HepG2 (cell line): Measurements from ENCODE around the gene HTRA2. TPM values are rescaled to one million over a fixed set of nuclear protein-coding genes. Genes with fewer than 3 reads are reported as not detected.

Experiments
- ATAC-seq: fragments of 200-7000 bp; cut with Tn5 transposase; 3 replicates; pipeline ENCODE4 v1.9.1; 2020; ENCODE audit warnings: mild to moderate bottlenecking, moderate library complexity
- BruUV-seq: library from RNA; stranded (reverse); fragments of 400-500 nt; replicated peaks from 2 replicates; lab custom pipeline; 2021; lab: Mats Ljungman, UMichigan
- CTCF ChIA-PET: fragments of 300-600 bp; formaldehyde crosslinking; extraction: SDS; loops from one replicate; lab custom pipeline; 2021; ENCODE audit warnings: low total read pairs, inconsistent platforms, low intra/inter-chr PET ratio; lab: Yijun Ruan, JAX
- POLR2A ChIA-PET: fragments of 350-600 bp; sonication (Branson Sonifier 250); formaldehyde crosslinking; loops from one replicate; lab custom pipeline; 2020; ENCODE audit warnings: antibody characterized with exemption, inconsistent platforms; lab: Yijun Ruan, JAX
- DNase-seq: peaks from one replicate; pipeline ENCODE4 v3.0.0-alpha.2; 2015; ENCODE audit warnings: low spot score
- FAIRE-seq: peaks from 3 replicates; lab custom pipeline; 2011; peaks lifted over from hg19 to GRCh38; lab: Jason Lieb, UNC
- H2AFZ ChIP-seq: one replicate; pipeline ENCODE4 v1.6.1; 2011; ENCODE audit warnings: low read length, inconsistent platforms
- H3K27ac ChIP-seq: fragments of 300-600 bp; 3 replicates; pipeline ENCODE4 v1.8.0; 2011; ENCODE audit warnings: mixed run types, mild to moderate bottlenecking, mixed read lengths, low read length, inconsistent platforms; ENCODE audit not compliant: insufficient read depth; ENCODE audit errors: extremely low read length
- H3K27me3 ChIP-seq, 2 experiments: fragments of 200-600 bp in 1 of 2; 2 replicates in 1 of 2; 3 replicates in 1 of 2; pipeline versions ENCODE4 v1.6.0 to v1.8.0; 2011; ENCODE audit warnings: low read length in 2 of 2, mild to moderate bottlenecking in 2 of 2, moderate library complexity in 2 of 2, inconsistent platforms in 1 of 2; ENCODE audit not compliant: insufficient read depth in 2 of 2, control insufficient read depth in 1 of 2
- H3K36me3 ChIP-seq, 2 experiments: fragments of 200-600 bp in 1 of 2; replicated peaks in 1 of 2; 2 replicates in 1 of 2; 3 replicates in 1 of 2; pipeline versions ENCODE4 v1.5.1 to v1.8.0; 2011; ENCODE audit warnings: low read length in 2 of 2, inconsistent platforms in 1 of 2; ENCODE audit not compliant: insufficient read depth in 2 of 2, control insufficient read depth in 1 of 2
- H3K4me1 ChIP-seq: 2 replicates; pipeline ENCODE4 v1.5.1; 2012; ENCODE audit warnings: low read length, inconsistent platforms; ENCODE audit not compliant: insufficient read depth
- H3K4me2 ChIP-seq: 2 replicates; pipeline ENCODE4 v1.6.0; 2011; ENCODE audit warnings: low read depth, low read length, inconsistent platforms
- H3K4me3 ChIP-seq, 3 experiments: fragments of 200-600 bp in 1 of 3; sonication (generic), shearing (Covaris generic) in 1 of 3; replicated peaks in 1 of 3; 2 replicates each; pipeline ENCODE4 v1.5.1; 2011 to 2016; ENCODE audit warnings: low read length in 3 of 3, inconsistent platforms in 2 of 3, low read depth in 2 of 3, mild to moderate bottlenecking in 2 of 3, control low read depth in 1 of 3, mixed read lengths in 1 of 3; ENCODE audit not compliant: insufficient read depth in 1 of 3
- H3K79me2 ChIP-seq: one replicate; pipeline ENCODE4 v1.6.1; 2011; ENCODE audit warnings: low read length, inconsistent platforms; ENCODE audit not compliant: insufficient read depth
- H3K9ac ChIP-seq: 2 replicates; pipeline ENCODE4 v1.6.0; 2011; ENCODE audit warnings: mild to moderate bottlenecking, low read depth, low read length, inconsistent platforms; ENCODE audit not compliant: insufficient read depth
- H3K9me3 ChIP-seq: 2 replicates; pipeline ENCODE4 v1.5.1; 2012; ENCODE audit warnings: mild to moderate bottlenecking, low read length
- H4K20me1 ChIP-seq: 2 replicates; pipeline ENCODE4 v1.6.0; 2011; ENCODE audit warnings: inconsistent platforms, mild to moderate bottlenecking, low read length, moderate library complexity; ENCODE audit not compliant: insufficient read depth
- ADNP ChIP-seq: sonication (generic); formaldehyde crosslinking; IDR thresholded peaks from 2 replicates; pipeline ENCODE4 v1.4.0; 2020; ENCODE audit warnings: missing genetic modification reagents
- CBX1 ChIP-seq: IDR thresholded peaks from one replicate; pipeline ENCODE4 v1.6.1; 2016; ENCODE audit warnings: antibody characterized with exemption, low read depth
- DMAP1 ChIP-seq: IDR thresholded peaks from 2 replicates; pipeline ENCODE4 v1.6.1; 2016
- EEA1 ChIP-seq: sonication (generic); formaldehyde crosslinking; IDR thresholded peaks from 2 replicates; pipeline ENCODE4 v1.5.1; 2020; ENCODE audit warnings: mild to moderate bottlenecking, missing genetic modification reagents, borderline replicate concordance
- KAT8 ChIP-seq: IDR thresholded peaks from 2 replicates; pipeline ENCODE4 v1.6.1; 2016; ENCODE audit warnings: missing genetic modification reagents, missing compliant biosample characterization
- KDM2A ChIP-seq: sonication (generic); formaldehyde crosslinking; IDR thresholded peaks from 2 replicates; pipeline ENCODE4 v1.4.0; 2020; ENCODE audit warnings: low read depth, missing genetic modification reagents, borderline replicate concordance
- MAX ChIP-seq: IDR thresholded peaks from 2 replicates; pipeline ENCODE4 v1.6.1; 2012; ENCODE audit warnings: inconsistent platforms
- NONO ChIP-seq, 2 experiments: fragments of 450-650 bp in 1 of 2; sonication (generic) in 1 of 2; formaldehyde crosslinking in 1 of 2; IDR thresholded peaks in 1 of 2; conservative IDR thresholded peaks in 1 of 2; 2 replicates each; pipeline versions ENCODE4 v1.6.1 to v1.8.0; 2017 to 2022; ENCODE audit warnings: mild to moderate bottlenecking in 1 of 2, missing genetic modification reagents in 1 of 2, moderate library complexity in 1 of 2
- PHF21A ChIP-seq: sonication (generic); formaldehyde crosslinking; IDR thresholded peaks from 2 replicates; pipeline ENCODE4 v1.5.0; 2020; ENCODE audit warnings: mild to moderate bottlenecking, missing genetic modification reagents
- RBM39 ChIP-seq: fragments of 200-400 bp; formaldehyde crosslinking; IDR thresholded peaks from one replicate; pipeline ENCODE4 v1.6.1; 2018; ENCODE audit warnings: antibody characterized with exemption, mild to moderate bottlenecking, low read depth, low read length; ENCODE audit not compliant: poor library complexity, severe bottlenecking
- SALL1 ChIP-seq: sonication (generic); formaldehyde crosslinking; IDR thresholded peaks from 2 replicates; pipeline ENCODE4 v1.8.0; 2022; ENCODE audit warnings: mild to moderate bottlenecking, missing genetic modification reagents
- ZFP62 ChIP-seq: sonication (generic); formaldehyde crosslinking; IDR thresholded peaks from 2 replicates; pipeline ENCODE4 v1.4.0; 2020; ENCODE audit warnings: missing genetic modification reagents
- ZFYVE20 ChIP-seq: sonication (generic); formaldehyde crosslinking; IDR thresholded peaks from 2 replicates; pipeline ENCODE4 v1.8.0; 2023; ENCODE audit warnings: low read depth, mild to moderate bottlenecking, moderate library complexity, missing genetic modification reagents, borderline replicate concordance
- ZNF251 ChIP-seq: sonication (generic); formaldehyde crosslinking; IDR thresholded peaks from 2 replicates; pipeline ENCODE4 v1.9.0; 2021; ENCODE audit warnings: mild to moderate bottlenecking, missing genetic modification reagents
- ZNF335 ChIP-seq: sonication (generic); formaldehyde crosslinking; IDR thresholded peaks from 2 replicates; pipeline ENCODE4 v1.4.0; 2020; ENCODE audit warnings: missing genetic modification reagents
- ZNF343 ChIP-seq: sonication (generic); formaldehyde crosslinking; IDR thresholded peaks from 2 replicates; pipeline ENCODE4 v1.4.0; 2020; ENCODE audit warnings: mild to moderate bottlenecking, missing genetic modification reagents
- ZNF451 ChIP-seq: sonication (generic); formaldehyde crosslinking; IDR thresholded peaks from 2 replicates; pipeline ENCODE4 v1.5.0; 2020; ENCODE audit warnings: mild to moderate bottlenecking, missing genetic modification reagents
- ZNF580 ChIP-seq: IDR thresholded peaks from 2 replicates; pipeline ENCODE4 v1.6.1; 2016; ENCODE audit warnings: low read depth, borderline replicate concordance
- ZNF780A ChIP-seq: sonication (generic); formaldehyde crosslinking; IDR thresholded peaks from 2 replicates; pipeline ENCODE4 v1.8.0; 2022; ENCODE audit warnings: mild to moderate bottlenecking, missing genetic modification reagents, moderate library complexity
- ZNF816 ChIP-seq: sonication (generic); formaldehyde crosslinking; IDR thresholded peaks from 2 replicates; pipeline ENCODE4 v1.8.0; 2022; ENCODE audit warnings: missing genetic modification reagents, mild to moderate bottlenecking, borderline replicate concordance
- WGBS: methylation state at CpG from one replicate; pipeline ENCODE4 v1.1.6; 2017; ENCODE audit warnings: low lambda C conversion rate; 5-methylcytosine and 5-hydroxymethylcytosine counted together
- in situ Hi-C: cut with HindIII; loops from 2 replicates; pipeline ENCODE4 v1.10.0; 2017; ENCODE audit warnings: low pct_unique_long_range_greater_than_20kb; ENCODE audit not compliant: extremely low pct_ligation_motif_present
- intact Hi-C: fragments of 100-400 bp; cut with micrococcal nuclease; formaldehyde crosslinking; loops from one replicate; pipeline ENCODE4 v1.10.0; 2022; ENCODE audit not compliant: unreplicated experiment
- polyA plus RNA-seq, 8 experiments: library from polyadenylated mRNA; depleted of rRNA in 3 of 8; stranded (reverse) in 7 of 8; unstranded in 1 of 8; fragments of >200 nt; fragmentation: Illumina TruSeq in 4 of 8; extraction: Trizol in 4 of 8; gene quantifications; 2 replicates each; pipeline versions ENCODE4 v1.2.1 to v1.2.3, GENCODE V29; 2011 to 2016; ENCODE audit warnings: low read depth in 4 of 8, missing spikeins in 1 of 8, mixed read lengths in 1 of 8; ENCODE audit not compliant: insufficient read depth in 1 of 8
- total RNA-seq, 5 experiments: library from RNA; depleted of rRNA; stranded (reverse); fragments of >200 nt; fragmentation: Illumina TruSeq; extraction: Trizol; gene quantifications; 2 replicates each; pipeline ENCODE4 v1.2.3, GENCODE V29; 2016; ENCODE audit warnings: low read depth in 1 of 5
- TF ChIP-seq, protein P1 (sequence below): sonication (generic); formaldehyde crosslinking; IDR thresholded peaks from 2 replicates; pipeline ENCODE4 v1.8.1; 2023; ENCODE audit warnings: mild to moderate bottlenecking, inconsistent platforms, moderate library complexity, missing genetic modification reagents, borderline replicate concordance
- TF ChIP-seq, protein P2 (sequence below): sonication (generic); formaldehyde crosslinking; IDR thresholded peaks from 2 replicates; pipeline ENCODE4 v1.4.0; 2020; ENCODE audit warnings: low read depth, mild to moderate bottlenecking, missing genetic modification reagents

Gene HTRA2
- total and polyA plus RNA-seq, 2 of the 13 experiments (the other 11 are each of a cell fraction or from before 2014, with no cell fraction given) = 47.7 to 50.3 TPM

DNA sequence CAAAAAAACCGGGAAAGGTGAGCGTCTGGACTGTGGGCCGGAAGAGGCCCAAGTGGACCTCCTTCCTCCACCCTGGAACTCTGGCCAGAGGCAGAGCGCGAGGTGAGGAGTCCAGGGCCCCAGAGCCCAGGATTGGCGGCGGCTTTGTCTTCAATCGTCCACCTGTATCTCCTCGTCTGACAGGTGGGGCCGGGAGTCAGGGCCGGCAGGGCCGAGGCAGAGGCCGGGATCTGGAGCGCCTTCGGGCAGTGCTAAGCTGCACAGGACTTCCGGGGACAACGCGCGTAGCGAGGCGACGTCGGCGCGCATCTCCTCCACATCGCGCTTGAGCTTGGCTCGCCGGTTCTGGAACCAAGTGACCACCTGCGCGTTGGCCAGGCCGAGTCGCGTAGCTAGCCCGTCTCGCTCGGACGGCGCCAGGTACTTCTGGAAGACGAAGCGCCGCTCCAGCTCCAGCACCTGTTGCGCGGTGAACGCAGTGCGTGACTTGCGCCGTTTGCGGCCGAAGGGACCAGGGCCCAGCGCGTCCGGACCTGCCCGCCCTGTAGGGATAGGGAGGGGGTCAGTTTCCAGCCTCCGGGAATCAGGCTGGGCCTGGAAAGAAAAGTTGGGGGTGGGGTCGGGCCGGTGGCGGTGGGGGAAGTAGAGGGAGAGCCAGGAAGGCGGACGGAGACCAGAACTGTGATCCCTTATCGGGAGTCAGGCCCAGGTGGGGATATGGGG, 31.8 kb upstream of the HTRA2 start:
- in situ Hi-C loops = no loop called here
- Histone ChIP-seq H3K36me3 (peaks cover 6 to 14% of the 10 kb centered on the region in 2 experiments), H3K4me1 (peaks cover 66% of the 10 kb centered on the region), H3K4me3 (peak overlapping the region; percentile 32 to 66 (median 53); a peak in 5 of 6 replicates), H3K27ac (peak overlapping the region; percentile 70), H3K9me3 (no peaks in the 10 kb centered on the region), H3K27me3 (no peaks in the 10 kb centered on the region; a peak in 1 of 5 replicates), H4K20me1 (no peaks in the 10 kb centered on the region), H2AFZ (no peak overlapping the region), H3K4me2 (peak overlapping the region; percentile 92), H3K79me2 (peaks cover 15% of the 10 kb centered on the region), H3K9ac (peak overlapping the region; percentile 50; the same call in 1 of the 2 replicates)
- intact Hi-C loops = loop anchor here (1.0 to 10.0 kb wide), 2 partner anchors 9 to 1803 kb away; no protein-coding TSS in a partner anchor
- DNase-seq (no peak), ATAC-seq (peak; percentile 4), FAIRE-seq (no peak)
- CTCF ChIA-PET = no interaction called here
- POLR2A ChIA-PET = interaction anchor here (0.6 to 16.5 kb wide), 10 partner anchors 9 to 69 kb away, joined by 3 to 795 read pairs (median 6); partner anchors contain the start of genes AUP1, CCDC142, DQX1 and HTRA2
- 76% methylated on average over 61 of the region's 61 CpGs for WGBS
- BruUV-seq = no TSS peak
- no peak for TF ChIP-seq ZNF451 (CRISPR knock-in tag)
- peak; percentile 24; the same call in 1 of the 2 replicates for TF ChIP-seq SALL1 (CRISPR knock-in tag)
- TF ChIP-seq DMAP1 (CRISPR knock-in tag) = peak; percentile 33
- TF ChIP-seq, protein P1, sequence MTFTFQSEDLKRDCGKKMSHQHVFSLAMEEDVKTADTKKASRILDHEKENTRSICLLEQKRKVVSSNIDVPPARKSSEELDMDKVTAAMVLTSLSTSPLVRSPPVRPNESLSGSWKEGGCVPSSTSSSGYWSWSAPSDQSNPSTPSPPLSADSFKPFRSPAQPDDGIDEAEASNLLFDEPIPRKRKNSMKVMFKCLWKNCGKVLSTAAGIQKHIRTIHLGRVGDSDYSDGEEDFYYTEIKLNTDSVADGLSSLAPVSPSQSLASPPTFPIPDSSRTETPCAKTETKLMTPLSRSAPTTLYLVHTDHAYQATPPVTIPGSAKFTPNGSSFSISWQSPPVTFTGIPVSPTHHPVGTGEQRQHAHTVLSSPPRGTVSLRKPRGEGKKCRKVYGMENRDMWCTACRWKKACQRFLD (CRISPR knock-in tag) = 0 out of 2 replicates have a peak, but pooled peaks have one; percentile 58
- no peak; the same call in 1 of the 2 replicates for TF ChIP-seq ZNF780A (CRISPR knock-in tag)
- TF ChIP-seq ZNF251 = peak; percentile 79; the same call in 1 of the 2 replicates
- peak; percentile 49 for TF ChIP-seq RBM39
- 0 out of 2 replicates have a peak, but pooled peaks have one; percentile 60 for TF ChIP-seq EEA1 (CRISPR knock-in tag)
- no peak for TF ChIP-seq NONO (IDR thresholded peaks at IDR 0.05)
- 0 out of 2 replicates have a peak, but pooled peaks have one; percentile 12 for TF ChIP-seq NONO (CRISPR knock-in tag; conservative IDR thresholded peaks at IDR 0.05)
- no peak for TF ChIP-seq MAX
- 0 out of 2 replicates have a peak, but pooled peaks have one; percentile 28 for TF ChIP-seq ZNF335
- peak; percentile 54; the same call in 1 of the 2 replicates for TF ChIP-seq KAT8 (CRISPR knock-in tag)
- TF ChIP-seq ZNF816 (CRISPR knock-in tag) = peak; percentile 20; the same call in 1 of the 2 replicates
- no peak for TF ChIP-seq ZNF343 (CRISPR knock-in tag)
- 0 out of 2 replicates have a peak, but pooled peaks have one; percentile 51 for TF ChIP-seq ZFYVE20 (CRISPR knock-in tag)
- TF ChIP-seq ZNF580 (CRISPR knock-in tag) = 0 out of 2 replicates have a peak, but pooled peaks have one; percentile 30
- no peak for TF ChIP-seq ZFP62 (CRISPR knock-in tag)
- TF ChIP-seq, protein P2, sequence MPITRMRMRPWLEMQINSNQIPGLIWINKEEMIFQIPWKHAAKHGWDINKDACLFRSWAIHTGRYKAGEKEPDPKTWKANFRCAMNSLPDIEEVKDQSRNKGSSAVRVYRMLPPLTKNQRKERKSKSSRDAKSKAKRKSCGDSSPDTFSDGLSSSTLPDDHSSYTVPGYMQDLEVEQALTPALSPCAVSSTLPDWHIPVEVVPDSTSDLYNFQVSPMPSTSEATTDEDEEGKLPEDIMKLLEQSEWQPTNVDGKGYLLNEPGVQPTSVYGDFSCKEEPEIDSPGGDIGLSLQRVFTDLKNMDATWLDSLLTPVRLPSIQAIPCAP = no peak
- peak; percentile 51 for TF ChIP-seq KDM2A (CRISPR knock-in tag)
- 0 out of 2 replicates have a peak, but pooled peaks have one; percentile 21 for TF ChIP-seq PHF21A
- peak; percentile 46 for TF ChIP-seq CBX1
- peak; percentile 8; the same call in 1 of the 2 replicates for TF ChIP-seq ADNP
